GM19035 (cell line): Measurements from ENCODE around the gene OR2L8.

Experiments
- ATAC-seq: cut with Tn5 transposase; IDR thresholded peaks from one replicate; pipeline ENCODE4 v1.9.1; 2021; ENCODE audit not compliant: unreplicated experiment

Gene OR2L8

GRCh38 chr1:247966532-247967204 is 18.0 kb downstream of the OR2L8 start:
- ATAC-seq, result no peak

- no peak for ATAC-seq
Measured at GRCh38 chr1:247992986-247993385, 44.3 kb downstream of the OR2L8 start.

- no peak for ATAC-seq
Measured at GRCh38 chr1:247998811-247999210, 50.2 kb downstream of the OR2L8 start.
